GM19035 (cell line): ENCODE measurements around the gene HSPA12A.

Experiments
- ATAC-seq: cut with Tn5 transposase; IDR thresholded peaks from one replicate; pipeline ENCODE4 v1.9.1; 2021; ENCODE audit not compliant: unreplicated experiment

Gene HSPA12A

GRCh38 chr10:116744163-116744753 is 1.9 kb upstream of the HSPA12A start:
- no peak for ATAC-seq

- no peak for ATAC-seq
Observed at GRCh38 chr10:116743266-116744064, 1.1 kb upstream of the HSPA12A start.

- ATAC-seq, result peak; percentile 19
Observed at GRCh38 chr10:116741391-116742351, 695 bp downstream of the HSPA12A start.

- no peak for ATAC-seq
Observed at GRCh38 chr10:116740971-116741370, 1.4 kb downstream of the HSPA12A start.

GRCh38 chr10:116738339-116738738 is 4.0 kb downstream of the HSPA12A start:
- no peak for ATAC-seq

GRCh38 chr10:116737627-116738327 is 4.6 kb downstream of the HSPA12A start:
- no peak for ATAC-seq

GRCh38 chr10:116733566-116733965 is 8.8 kb downstream of the HSPA12A start:
- ATAC-seq, result no peak

- ATAC-seq, result no peak
Observed at GRCh38 chr10:116732573-116732972, 9.8 kb downstream of the HSPA12A start.

GRCh38 chr10:116730464-116731260 is 11.7 kb downstream of the HSPA12A start:
- ATAC-seq, result no peak

- no peak for ATAC-seq
Observed at GRCh38 chr10:116729243-116729642, 13.1 kb downstream of the HSPA12A start.

- no peak for ATAC-seq
Observed at GRCh38 chr10:116728526-116729096, 13.8 kb downstream of the HSPA12A start.

- no peak for ATAC-seq
Observed at GRCh38 chr10:116723428-116724281, 18.7 kb downstream of the HSPA12A start.

- ATAC-seq, result no peak
Observed at GRCh38 chr10:116722736-116723427, 19.5 kb downstream of the HSPA12A start.

GRCh38 chr10:116721547-116722392 is 20.6 kb downstream of the HSPA12A start:
- ATAC-seq, result no peak

GRCh38 chr10:116720668-116721546 is 21.5 kb downstream of the HSPA12A start:
- ATAC-seq, result no peak

- ATAC-seq, result no peak
Observed at GRCh38 chr10:116720241-116720643, 22.1 kb downstream of the HSPA12A start.
